IPS-18c (cell line): ENCODE data around the gene PTPRD.
"Not testable (repeated sequence)": the region's sequence is repeated elsewhere in the genome, so short reads cannot be mapped to it uniquely, and the experiment has no call there.

ENCODE experiments used
- H3K4me3 ChIP-seq: 2 replicates; pipeline ENCODE4 v1.7.0; 2013; ENCODE audit warnings: low read depth, mild to moderate bottlenecking, low read length, moderate library complexity; ENCODE audit not compliant: insufficient read depth
- H3K9me3 ChIP-seq: one replicate; pipeline ENCODE4 v1.6.1; 2013; ENCODE audit warnings: mild to moderate bottlenecking, low read length, moderate library complexity; ENCODE audit not compliant: control insufficient read depth, insufficient read depth

Gene PTPRD

DNA sequence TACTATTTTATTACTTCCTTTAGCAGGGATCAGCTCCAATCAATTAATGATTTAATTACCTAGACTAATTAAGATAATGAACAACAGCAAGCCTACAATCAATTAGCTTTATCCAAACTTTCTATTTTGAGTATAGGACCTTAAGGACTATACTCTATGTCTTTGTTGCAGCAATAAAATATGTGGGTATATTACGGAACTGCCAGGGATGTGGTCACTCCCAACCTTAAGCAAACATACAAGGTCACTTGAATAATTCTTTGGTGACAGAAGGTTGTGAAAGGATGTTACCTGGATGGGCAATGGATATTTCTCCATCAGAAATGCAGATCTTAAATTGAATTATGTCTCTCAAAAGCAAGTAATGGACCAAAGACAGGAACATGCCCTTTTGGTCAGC is 1905.8 kb downstream of the PTPRD start:
- Histone ChIP-seq H3K4me3 (no peak overlapping the region), H3K9me3 (no peaks in the 10 kb centered on the region)

DNA sequence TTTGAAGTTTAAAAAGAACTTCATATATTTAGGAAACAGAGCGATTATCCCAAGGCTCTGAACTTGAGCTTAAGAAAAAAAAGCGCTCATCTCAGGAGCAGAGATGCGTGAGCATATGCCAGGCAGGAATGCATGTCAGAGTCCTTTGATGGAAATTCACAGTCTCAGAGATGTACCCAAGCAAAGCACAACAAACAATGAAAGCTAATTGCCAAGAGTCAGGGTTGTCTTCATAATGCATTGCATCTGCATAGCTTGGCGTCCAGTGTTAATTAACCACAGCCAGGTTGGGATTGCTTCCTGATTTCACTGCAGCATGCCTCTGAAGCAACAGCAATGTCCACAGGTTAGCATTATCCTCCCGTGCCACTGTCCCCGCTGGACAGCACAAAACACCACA is 1906.3 kb downstream of the PTPRD start:
- H3K4me3 ChIP-seq = no peak overlapping the region

DNA sequence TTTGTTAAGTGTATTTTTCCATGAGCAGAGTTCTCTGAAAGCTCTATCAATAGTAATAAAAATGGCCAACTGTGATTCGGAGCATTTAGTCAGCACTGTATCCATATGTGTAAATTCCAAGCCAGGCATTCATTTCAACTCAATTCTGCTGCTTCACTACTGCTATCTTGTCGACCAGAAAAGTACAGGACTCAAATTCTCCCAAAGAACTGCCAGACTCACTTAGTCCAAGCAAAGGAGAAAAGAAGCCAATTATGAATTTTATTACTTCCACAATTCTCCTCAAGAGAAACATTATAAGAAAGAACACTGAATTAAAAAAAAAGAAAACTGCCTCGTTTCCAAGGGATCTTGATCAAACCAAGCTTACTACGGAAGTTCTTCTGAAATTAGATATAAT is 1906.9 kb downstream of the PTPRD start:
- no peaks in the 10 kb centered on the region for H3K9me3 ChIP-seq
- no peak overlapping the region for H3K4me3 ChIP-seq

More for the DNA sequence above, 1906.3 kb downstream of the PTPRD start:
- H3K9me3 ChIP-seq = no peaks in the 10 kb centered on the region

GRCh38 chr9:8703904-8704303 is 1908.9 kb downstream of the PTPRD start:
- no peaks in the 10 kb centered on the region for H3K9me3 ChIP-seq
- H3K4me3 ChIP-seq = no peak overlapping the region

GRCh38 chr9:8701904-8702303 is 1910.9 kb downstream of the PTPRD start:
- H3K9me3 ChIP-seq = no peaks in the 10 kb centered on the region
- no peak overlapping the region for H3K4me3 ChIP-seq

DNA sequence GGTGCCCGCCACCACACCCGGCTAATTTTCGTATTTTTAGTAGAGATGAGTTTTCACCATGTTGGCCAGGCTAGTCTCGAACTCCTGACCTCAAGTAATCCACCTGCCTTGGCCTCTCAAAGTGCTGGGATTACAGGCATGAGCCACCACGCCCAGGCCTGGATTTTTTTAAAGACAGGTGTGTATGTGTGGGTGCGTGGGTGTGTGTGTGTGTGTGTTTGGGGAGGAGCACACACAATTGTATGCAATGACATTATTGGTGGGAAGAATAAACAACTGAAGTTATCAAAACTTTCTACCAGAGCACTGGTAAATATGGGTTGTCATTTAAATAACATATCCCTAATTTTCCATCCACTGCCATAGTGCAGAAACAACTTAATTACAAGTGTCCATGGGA is 1915.2 kb downstream of the PTPRD start:
- not testable (repeated sequence) for H3K9me3 ChIP-seq, H3K4me3 ChIP-seq

DNA sequence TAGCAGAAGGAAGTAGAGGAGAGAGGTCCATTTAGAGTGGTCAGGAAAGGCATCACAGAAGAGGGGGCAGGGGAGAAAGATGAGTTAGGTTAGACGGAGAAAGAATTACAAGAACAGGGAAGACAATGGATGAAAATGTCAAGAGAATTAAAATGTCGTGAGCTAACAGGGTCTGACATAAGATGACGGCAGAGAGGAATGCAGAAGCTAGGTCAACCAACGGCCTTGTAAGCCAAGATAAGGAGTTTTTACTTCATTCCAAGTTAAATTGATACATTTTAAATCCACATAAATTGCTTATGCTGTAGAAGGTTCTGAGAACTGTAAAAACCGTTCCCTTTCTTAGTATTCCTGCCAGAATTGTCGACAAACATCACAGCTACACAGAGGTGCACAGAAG is 1916.3 kb downstream of the PTPRD start:
- Histone ChIP-seq H3K4me3 (no peak overlapping the region), H3K9me3 (no peaks in the 10 kb centered on the region)

DNA sequence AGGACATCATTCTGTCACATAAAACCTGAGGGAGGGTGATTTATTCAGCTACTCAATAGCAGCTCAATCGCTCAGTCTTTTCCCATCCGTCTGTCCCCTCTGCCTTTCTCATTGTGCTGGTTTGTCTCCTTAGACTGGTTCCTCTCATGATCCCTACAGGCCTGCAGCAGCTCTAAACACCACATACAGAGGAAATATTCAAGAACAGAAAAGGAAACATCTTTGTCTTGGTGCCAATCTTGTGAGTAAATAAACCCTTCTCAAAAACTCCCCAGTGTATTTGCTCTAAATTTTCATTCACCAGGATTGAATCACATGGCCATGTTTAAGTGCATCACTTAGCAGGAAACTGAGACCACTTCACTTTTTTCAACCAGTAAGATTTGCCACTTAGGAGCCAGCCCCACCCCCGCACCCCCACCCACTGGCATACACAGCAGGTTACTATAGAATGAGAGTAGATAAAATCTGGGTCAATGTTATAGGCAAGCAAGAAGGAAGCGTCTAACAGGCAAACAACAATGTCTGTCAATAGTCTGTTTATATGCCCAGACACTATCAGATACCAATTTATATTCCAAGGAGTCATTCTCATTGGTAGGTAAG is 1917.7 kb downstream of the PTPRD start:
- Histone ChIP-seq H3K4me3 (no peak overlapping the region), H3K9me3 (no peaks in the 10 kb centered on the region)

DNA sequence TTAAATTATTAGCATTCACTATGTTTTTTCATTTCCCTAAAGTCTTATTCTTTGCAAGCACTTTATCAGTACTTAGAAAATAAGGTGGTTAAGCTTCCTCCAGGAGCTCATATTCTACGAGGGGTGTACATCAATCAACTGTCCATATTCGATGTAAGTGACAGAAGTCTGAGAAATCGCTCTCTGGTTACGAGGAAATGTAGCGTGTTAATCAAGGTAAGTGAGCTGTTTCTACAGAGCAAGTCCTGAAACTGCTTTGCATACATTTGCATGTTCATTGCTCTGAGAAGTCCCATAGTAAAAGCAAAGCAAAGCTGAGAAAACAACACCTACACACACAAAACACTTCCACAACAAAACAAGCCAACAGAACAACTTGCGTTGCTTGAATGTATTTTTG is 1919.3 kb downstream of the PTPRD start:
- Histone ChIP-seq H3K9me3 (no peaks in the 10 kb centered on the region), H3K4me3 (no peak overlapping the region)

GRCh38 chr9:8686516-8686915 is 1926.3 kb downstream of the PTPRD start:
- no peak overlapping the region for H3K4me3 ChIP-seq
- no peaks in the 10 kb centered on the region for H3K9me3 ChIP-seq

- Histone ChIP-seq H3K4me3 (no peak overlapping the region), H3K9me3 (no peaks in the 10 kb centered on the region)
Measured at GRCh38 chr9:8685825-8686224, 1927.0 kb downstream of the PTPRD start.

GRCh38 chr9:8684978-8685708 is 1927.7 kb downstream of the PTPRD start:
- no peaks in the 10 kb centered on the region for H3K9me3 ChIP-seq

GRCh38 chr9:8683496-8683895 is 1929.3 kb downstream of the PTPRD start:
- Histone ChIP-seq H3K9me3 (no peaks in the 10 kb centered on the region), H3K4me3 (no peak overlapping the region)

More at GRCh38 chr9:8684978-8685708, 1927.7 kb downstream of the PTPRD start:
- no peak overlapping the region for H3K4me3 ChIP-seq

DNA sequence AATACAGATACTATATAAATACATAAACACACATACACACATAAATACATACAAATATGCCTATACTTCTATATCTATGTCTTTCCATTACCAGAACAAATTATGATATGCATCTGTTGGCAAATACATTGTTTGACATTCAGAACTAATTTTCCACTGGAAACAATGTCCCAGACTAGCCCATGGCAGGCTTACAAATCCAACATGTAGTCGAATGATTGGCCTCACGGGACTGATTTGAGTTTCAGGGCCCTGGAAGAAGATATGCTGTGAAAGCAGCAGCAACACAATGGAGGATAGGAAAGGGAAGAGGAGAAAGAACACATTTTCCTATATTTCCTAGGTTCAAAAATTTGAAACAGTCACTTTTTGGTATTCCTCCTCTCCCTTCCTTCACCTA is 1932.1 kb downstream of the PTPRD start:
- Histone ChIP-seq H3K9me3 (no peaks in the 10 kb centered on the region), H3K4me3 (no peak overlapping the region)

DNA sequence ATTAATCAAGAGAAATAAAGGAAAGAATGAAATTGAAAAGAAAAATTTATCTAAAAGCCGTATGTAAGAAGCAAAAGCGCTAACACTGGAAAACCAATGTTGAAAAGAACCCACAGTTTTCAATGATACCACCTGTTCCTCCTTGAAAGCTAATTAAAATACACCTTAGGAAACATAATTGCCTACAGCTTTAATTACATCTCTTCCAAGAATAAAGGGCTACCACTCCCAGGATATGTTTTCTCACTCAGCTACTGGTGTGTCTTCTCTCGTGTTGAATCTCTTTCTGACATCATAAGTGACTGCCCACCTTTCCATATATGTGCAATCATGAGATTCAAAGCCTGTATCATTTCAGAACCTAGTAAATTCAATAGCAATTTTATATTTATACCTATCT is 1932.6 kb downstream of the PTPRD start:
- Histone ChIP-seq H3K4me3 (no peak overlapping the region), H3K9me3 (no peaks in the 10 kb centered on the region)

GRCh38 chr9:8679371-8679822 is 1933.4 kb downstream of the PTPRD start:
- no peaks in the 10 kb centered on the region for H3K9me3 ChIP-seq
- no peak overlapping the region for H3K4me3 ChIP-seq

DNA sequence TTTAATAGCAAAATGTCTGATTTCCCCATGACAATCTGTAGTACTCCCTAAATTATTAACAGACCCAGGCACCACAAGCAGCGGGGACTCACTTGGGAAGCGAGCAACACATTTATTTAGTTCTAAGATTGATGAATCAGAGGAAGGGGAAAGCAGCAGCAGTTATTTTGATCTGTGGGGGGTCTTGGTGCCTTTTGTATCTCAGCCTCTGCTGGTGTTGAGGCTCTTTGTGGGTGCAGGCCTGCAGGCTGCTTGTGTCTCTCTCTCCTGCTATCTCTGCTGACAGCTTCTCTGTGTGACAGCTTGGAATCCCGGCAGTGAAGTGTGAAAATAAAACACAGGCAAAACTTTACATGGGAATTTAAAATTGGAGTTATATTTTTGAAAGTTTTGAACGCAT is 1935.1 kb downstream of the PTPRD start:
- H3K4me3 ChIP-seq = no peak overlapping the region

GRCh38 chr9:8674536-8674935 is 1938.3 kb downstream of the PTPRD start:
- no peak overlapping the region for H3K4me3 ChIP-seq
- H3K9me3 ChIP-seq = no peaks in the 10 kb centered on the region

More for the DNA sequence above, 1935.1 kb downstream of the PTPRD start:
- no peaks in the 10 kb centered on the region for H3K9me3 ChIP-seq

- no peak overlapping the region for H3K4me3 ChIP-seq
- no peaks in the 10 kb centered on the region for H3K9me3 ChIP-seq
Measured at GRCh38 chr9:8673830-8674229, 1939.0 kb downstream of the PTPRD start.
